Small intestine (tissue), 7 donors: ENCODE measurements around the gene RNLS. TPM values are rescaled to one million over a fixed set of nuclear protein-coding genes. Genes with fewer than 3 reads are reported as not detected.

Source experiments
- DNase-seq, 2 donors: peaks; one replicate each; pipeline versions ENCODE4 v3.0.0 to v3.0.0-alpha.2; 2013
- FAIRE-seq: peaks from 2 replicates; lab custom pipeline; 2012; peaks lifted over from hg19 to GRCh38; lab: Jason Lieb, UNC
- H3K27ac ChIP-seq, 3 donors: one replicate each; pipeline ENCODE4 v1.5.1; 2013; ENCODE audit warnings: low read length in 2 of 3, mild to moderate bottlenecking in 2 of 3, control low read depth in 1 of 3, inconsistent platforms in 1 of 3, low read depth in 1 of 3, moderate library complexity in 1 of 3
- H3K27me3 ChIP-seq, 3 donors: one replicate each; pipeline ENCODE4 v1.6.1; 2013; ENCODE audit warnings: low read length in 3 of 3, inconsistent platforms in 1 of 3; ENCODE audit not compliant: control insufficient read depth in 3 of 3, insufficient read depth in 3 of 3
- H3K36me3 ChIP-seq, 3 donors: one replicate each; pipeline ENCODE4 v1.6.1; 2013; ENCODE audit warnings: low read length in 3 of 3, inconsistent platforms in 1 of 3, low read depth in 1 of 3, mild to moderate bottlenecking in 1 of 3, moderate library complexity in 1 of 3; ENCODE audit not compliant: control insufficient read depth in 3 of 3, insufficient read depth in 2 of 3
- H3K4me1 ChIP-seq, 3 donors: one replicate each; pipeline ENCODE4 v1.6.1; 2013; ENCODE audit warnings: low read length in 2 of 3, inconsistent platforms in 1 of 3, low read depth in 1 of 3, mild to moderate bottlenecking in 1 of 3, moderate library complexity in 1 of 3; ENCODE audit not compliant: control insufficient read depth in 3 of 3, insufficient read depth in 2 of 3
- H3K4me3 ChIP-seq, 3 donors: one replicate each; pipeline ENCODE4 v1.5.1; 2013; ENCODE audit warnings: low read length in 3 of 3, control low read depth in 1 of 3, inconsistent platforms in 1 of 3, low read depth in 1 of 3, mild to moderate bottlenecking in 1 of 3, moderate library complexity in 1 of 3
- H3K9me3 ChIP-seq, 2 donors: one replicate each; pipeline ENCODE4 v1.6.1; 2013; ENCODE audit warnings: low read depth in 1 of 2, low read length in 1 of 2; ENCODE audit not compliant: control insufficient read depth in 2 of 2, insufficient read depth in 1 of 2
- WGBS, 3 donors: extraction: QIAGEN DNeasy Blood & Tissue Kit; methylation state at CpG; one replicate each; pipeline ENCODE4 v1.1.7; 2013; 5-methylcytosine and 5-hydroxymethylcytosine counted together
- polyA plus RNA-seq, 4 donors: library from polyadenylated mRNA; stranded (reverse) in 3 of 4; unstranded in 1 of 4; fragments of 200-250 nt in 3 of 4; fragments of 120-200 nt in 1 of 4; gene quantifications; one replicate each; pipeline versions ENCODE4 v1.2.1 to v1.2.3, GENCODE V29; 2013
- donor health status: healthy with polysubstance abuse.
- donor health status: control.
- donor health status: control.
- donor health status: Bipolar disorder and iron deficiency.
- donor health status: healthy.

Gene RNLS
- polyA plus RNA-seq, 4 donors, result 8.6 to 24.0 (median 12.8) TPM

- no peak overlapping the region for H3K27ac ChIP-seq
- 85 to 94% (median 91%) methylated on average over 8 of the region's 8 CpGs for WGBS, 3 donors
- H3K9me3 ChIP-seq, result no peaks in the 10 kb centered on the region
- no peaks in the 10 kb centered on the region for H3K36me3 ChIP-seq
- DNase-seq (no peak), FAIRE-seq (no peak)
- peaks cover 0 to 4% (median 3%) of the 10 kb centered on the region in 3 donors for H3K4me1 ChIP-seq
- no peaks in the 10 kb centered on the region for H3K27me3 ChIP-seq
- H3K4me3 ChIP-seq, result no peak overlapping the region
These were observed 352.9 kb downstream of the RNLS start for GRCh38 chr10:88230251-88230650.

GRCh38 chr10:88228130-88228529 is 355.0 kb downstream of the RNLS start:
- no peaks in the 10 kb centered on the region for H3K36me3 ChIP-seq
- DNase-seq, result no peak
- H3K27me3 ChIP-seq, result no peaks in the 10 kb centered on the region
- WGBS, 3 donors, result 87 to 89% (median 88%) methylated on average over 4 of the region's 4 CpGs
- no peak overlapping the region for H3K4me3 ChIP-seq
- no peaks in the 10 kb centered on the region for H3K9me3 ChIP-seq
- no peak overlapping the region for H3K27ac ChIP-seq
- peaks cover 0 to 4% (median 3%) of the 10 kb centered on the region in 3 donors for H3K4me1 ChIP-seq
- FAIRE-seq, result no peak

GRCh38 chr10:88227342-88228018 is 355.6 kb downstream of the RNLS start:
- H3K36me3 ChIP-seq, result no peaks in the 10 kb centered on the region
- peaks cover 0 to 4% (median 3%) of the 10 kb centered on the region in 3 donors for H3K4me1 ChIP-seq
- H3K27ac ChIP-seq, result no peak overlapping the region
- H3K27me3 ChIP-seq, result no peaks in the 10 kb centered on the region
- H3K4me3 ChIP-seq, result no peak overlapping the region
- H3K9me3 ChIP-seq, result no peaks in the 10 kb centered on the region
- DNase-seq (peak; percentile 24 to 62), FAIRE-seq (no peak)
- 28 to 57% (median 44%) methylated on average over 8 of the region's 8 CpGs for WGBS, 3 donors

GRCh38 chr10:88226891-88227290 is 356.2 kb downstream of the RNLS start:
- Histone ChIP-seq H3K27me3 (no peaks in the 10 kb centered on the region), H3K4me3 (no peak overlapping the region), H3K9me3 (no peaks in the 10 kb centered on the region), H3K36me3 (no peaks in the 10 kb centered on the region), H3K27ac (no peak overlapping the region), H3K4me1 (peaks cover 0 to 4% (median 3%) of the 10 kb centered on the region in 3 donors)
- FAIRE-seq (no peak), DNase-seq (no peak)
- WGBS, 3 donors, result 92 to 100% (median 96%) methylated on average over 1 of the region's 1 CpG

GRCh38 chr10:88226071-88226659 is 357.0 kb downstream of the RNLS start:
- FAIRE-seq (no peak), DNase-seq (no peak)
- Histone ChIP-seq H3K27ac (no peak overlapping the region), H3K27me3 (no peaks in the 10 kb centered on the region), H3K4me1 (peaks cover 0 to 4% (median 3%) of the 10 kb centered on the region in 3 donors), H3K9me3 (no peaks in the 10 kb centered on the region), H3K4me3 (no peak overlapping the region), H3K36me3 (no peaks in the 10 kb centered on the region)
- 36 to 52% (median 51%) methylated on average over 2 of the region's 2 CpGs for WGBS, 3 donors

Other genes starting within 250 kb of the RNLS start
- under 1 TPM in 2 of 4 donors, not detected in 2; 0.10 to 0.31 TPM for gene LIPJ, start 3.4 kb upstream of the RNLS start, polyA plus RNA-seq
- 10 to 100 TPM in 1 of 4 donors, 1 to 10 TPM in 2, not detected in 1; 4.5 to 44.3 (median 7.6) TPM for gene LIPF, start 81.1 kb upstream of the RNLS start, polyA plus RNA-seq
- not detected for gene LIPK, start 122.9 kb upstream of the RNLS start, polyA plus RNA-seq
- gene LIPN, start 176.7 kb upstream of the RNLS start, polyA plus RNA-seq, result under 1 TPM in 1 of 4 donors, not detected in 3; 0.04 TPM
- under 1 TPM in 1 of 4 donors, not detected in 3; 0.13 TPM for gene LIPM, start 219.4 kb upstream of the RNLS start, polyA plus RNA-seq